Germinal center (tissue), 1 donor: ENCODE data around the gene SEPHS2.
"Not testable (repeated sequence)": the region's sequence is repeated elsewhere in the genome, so short reads cannot be mapped to it uniquely, and the experiment has no call there.

Experiments used
- DNase-seq: peaks from one replicate; pipeline ENCODE4 v3.0.0; 2012; ENCODE audit warnings: mixed read lengths, low spot score

The SEPHS2 gene

GRCh38 chr16:30398661-30399434 lies 46.8 kb downstream of the SEPHS2 start:
- DNase-seq, result no peak

GRCh38 chr16:30397776-30398660 lies 47.7 kb downstream of the SEPHS2 start:
- no peak for DNase-seq

- no peak for DNase-seq
Observed at GRCh38 chr16:30397056-30397455, 48.6 kb downstream of the SEPHS2 start.

GRCh38 chr16:30396627-30397026 lies 49.0 kb downstream of the SEPHS2 start:
- DNase-seq, result not testable (repeated sequence)

- no peak for DNase-seq
Observed at GRCh38 chr16:30395992-30396585, 49.6 kb downstream of the SEPHS2 start.

GRCh38 chr16:30395155-30395991 lies 50.3 kb downstream of the SEPHS2 start, which contains the start of gene ZNF48:
Gene ZNF48, plus strand, starts transcription at chr16:30395420. Its CDS starts 375 bp downstream, at chr16:30395795.
- peak; percentile 74 for DNase-seq

- no peak for DNase-seq
Observed at GRCh38 chr16:30394592-30395154, 51.0 kb downstream of the SEPHS2 start.
